Measurements from ENCODE around the gene TRUB1.

TRUB1 gene

DNA sequence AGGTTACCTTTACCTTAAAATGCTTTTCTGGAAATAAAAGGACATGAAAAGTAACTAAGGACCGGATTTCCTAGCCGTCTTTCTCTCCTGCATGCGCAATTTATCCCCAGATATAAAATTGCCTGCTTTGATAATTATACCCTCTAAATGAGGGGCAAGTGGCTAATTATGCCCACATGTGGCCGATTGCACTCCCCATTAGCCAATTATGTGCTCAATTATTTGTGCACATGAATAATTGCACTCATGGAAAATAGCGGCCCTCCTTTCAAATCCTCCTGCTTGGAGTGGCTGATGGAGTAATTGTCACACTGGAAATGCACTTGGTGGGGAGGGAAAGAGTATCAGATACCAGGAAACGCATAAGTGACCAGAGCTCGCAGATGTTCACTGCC lies 88.7 kb downstream of the TRUB1 start:
- no peak for DNase-seq (ENCODE audit: extremely low read depth in 1 of 2, low read depth in 1 of 2)

Measured in stimulated activated CD8-positive, alpha-beta memory T cell treated with anti-CD3 and anti-CD28 coated beads, Interleukin-7, amount 100 ng/mL, for 48 hours (primary cell).